Measurements from ENCODE around the gene NCKAP1.
"Not testable (repeated sequence)": the region's sequence is repeated elsewhere in the genome, so short reads cannot be mapped to it uniquely, and the experiment has no call there.

The NCKAP1 gene

GRCh38 chr2:182907081-182907830, 131.0 kb downstream of the NCKAP1 start:
- DNase-seq (ENCODE audit: low spot score): no peak

- no peak for DNase-seq (ENCODE audit: low spot score)
These were observed 131.8 kb downstream of the NCKAP1 start for GRCh38 chr2:182906454-182906853.

GRCh38 chr2:182904844-182905243, 133.4 kb downstream of the NCKAP1 start:
- no peak for DNase-seq (ENCODE audit: low spot score)

GRCh38 chr2:182903566-182903965, 134.7 kb downstream of the NCKAP1 start:
- DNase-seq (ENCODE audit: low spot score): no peak

- no peak for DNase-seq (ENCODE audit: low spot score)
These were observed 136.5 kb downstream of the NCKAP1 start for GRCh38 chr2:182901748-182902147.

GRCh38 chr2:182898718-182899117, 139.5 kb downstream of the NCKAP1 start:
- DNase-seq (ENCODE audit: low spot score): no peak

- DNase-seq (ENCODE audit: low spot score): peak; percentile 26
These were observed 141.1 kb downstream of the NCKAP1 start for GRCh38 chr2:182897137-182897536.

GRCh38 chr2:182895798-182896197, 142.5 kb downstream of the NCKAP1 start:
- DNase-seq (ENCODE audit: low spot score): no peak

GRCh38 chr2:182895169-182895568, 143.1 kb downstream of the NCKAP1 start:
- no peak for DNase-seq (ENCODE audit: low spot score)

GRCh38 chr2:182894174-182894573, 144.1 kb downstream of the NCKAP1 start:
- no peak for DNase-seq (ENCODE audit: low spot score)

- DNase-seq (ENCODE audit: low spot score): no peak
These were observed 144.6 kb downstream of the NCKAP1 start for GRCh38 chr2:182893666-182894065.

GRCh38 chr2:182893035-182893434, 145.2 kb downstream of the NCKAP1 start:
- not testable (repeated sequence) for DNase-seq (ENCODE audit: low spot score)

GRCh38 chr2:182891611-182892010, 146.6 kb downstream of the NCKAP1 start:
- no peak for DNase-seq (ENCODE audit: low spot score)

GRCh38 chr2:182890773-182891378, 147.4 kb downstream of the NCKAP1 start:
- no peak for DNase-seq (ENCODE audit: low spot score)

GRCh38 chr2:182890305-182890704, 148.0 kb downstream of the NCKAP1 start:
- no peak for DNase-seq (ENCODE audit: low spot score)

- DNase-seq (ENCODE audit: low spot score): no peak
These were observed 150.4 kb downstream of the NCKAP1 start for GRCh38 chr2:182887753-182888415.

GRCh38 chr2:182887093-182887492, 151.2 kb downstream of the NCKAP1 start:
- DNase-seq (ENCODE audit: low spot score): no peak

GRCh38 chr2:182885771-182886170, 152.5 kb downstream of the NCKAP1 start:
- no peak for DNase-seq (ENCODE audit: low spot score)

GRCh38 chr2:182883451-182883850, 154.8 kb downstream of the NCKAP1 start:
- no peak for DNase-seq (ENCODE audit: low spot score)

- DNase-seq (ENCODE audit: low spot score): not testable (repeated sequence)
These were observed 158.2 kb downstream of the NCKAP1 start for GRCh38 chr2:182880100-182880499.

GRCh38 chr2:182876653-182877052, 161.6 kb downstream of the NCKAP1 start:
- not testable (repeated sequence) for DNase-seq (ENCODE audit: low spot score)

GRCh38 chr2:182870227-182870626, 168.0 kb downstream of the NCKAP1 start:
- DNase-seq (ENCODE audit: low spot score): no peak

Measured in AG20443 (cell line).